Mesendoderm (in vitro differentiated cells): ENCODE measurements around the gene ARL4A.

ENCODE experiments used
- DNase-seq: peaks from one replicate; pipeline ENCODE4 v3.0.0; 2013
- H2AK5ac ChIP-seq: 2 replicates; pipeline ENCODE4 v1.6.1; 2013; ENCODE audit warnings: low read length, inconsistent platforms
- H2BK120ac ChIP-seq: 2 replicates; pipeline ENCODE4 v1.6.1; 2013; ENCODE audit warnings: low read depth, mild to moderate bottlenecking, low read length, moderate library complexity, mixed read lengths
- H2BK15ac ChIP-seq: replicated peaks from 2 replicates; pipeline ENCODE4 v1.6.1; 2013; ENCODE audit warnings: low read depth, mild to moderate bottlenecking, moderate library complexity
- H2BK5ac ChIP-seq: 2 replicates; pipeline ENCODE4 v1.6.1; 2013; ENCODE audit warnings: low read length, inconsistent platforms
- H3K18ac ChIP-seq: 2 replicates; pipeline ENCODE4 v1.6.1; 2013; ENCODE audit warnings: mild to moderate bottlenecking, low read length, mixed read lengths
- H3K23ac ChIP-seq: one replicate; pipeline ENCODE4 v1.6.1; 2013; ENCODE audit warnings: low read length
- H3K27ac ChIP-seq: 2 replicates; pipeline ENCODE4 v1.5.1; 2013; ENCODE audit warnings: low read depth, mild to moderate bottlenecking, inconsistent platforms, low read length, moderate library complexity
- H3K27me3 ChIP-seq: 2 replicates; pipeline ENCODE4 v1.6.1; 2013; ENCODE audit warnings: low read length, control low read depth, mild to moderate bottlenecking, inconsistent platforms; ENCODE audit not compliant: insufficient read depth, poor library complexity
- H3K36me3 ChIP-seq: 2 replicates; pipeline ENCODE4 v1.6.1; 2013; ENCODE audit warnings: low read length, inconsistent platforms; ENCODE audit not compliant: control insufficient read depth, insufficient read depth
- H3K4ac ChIP-seq: one replicate; pipeline ENCODE4 v1.6.1; 2013; ENCODE audit warnings: low read depth, mild to moderate bottlenecking, low read length, moderate library complexity
- H3K4me1 ChIP-seq: 2 replicates; pipeline ENCODE4 v1.6.1; 2013; ENCODE audit warnings: low read depth, low read length, inconsistent platforms; ENCODE audit not compliant: control insufficient read depth
- H3K4me2 ChIP-seq: 2 replicates; pipeline ENCODE4 v1.6.1; 2013; ENCODE audit warnings: low read length
- H3K4me3 ChIP-seq: 2 replicates; pipeline ENCODE4 v1.5.1; 2013; ENCODE audit warnings: mild to moderate bottlenecking, low read length
- H3K56ac ChIP-seq: one replicate; pipeline ENCODE4 v1.6.1; 2013; ENCODE audit warnings: low read length
- H3K79me1 ChIP-seq: 2 replicates; pipeline ENCODE4 v1.6.1; 2013; ENCODE audit warnings: low read length, inconsistent platforms
- H3K79me2 ChIP-seq: 2 replicates; pipeline ENCODE4 v1.6.1; 2013; ENCODE audit warnings: mild to moderate bottlenecking, low read length; ENCODE audit not compliant: control insufficient read depth, insufficient read depth
- H3K9ac ChIP-seq: 2 replicates; pipeline ENCODE4 v1.6.1; 2013; ENCODE audit warnings: low read length, inconsistent platforms
- H4K5ac ChIP-seq: one replicate; pipeline ENCODE4 v1.6.1; 2013; ENCODE audit warnings: low read length
- H4K8ac ChIP-seq: one replicate; pipeline ENCODE4 v1.6.1; 2013; ENCODE audit warnings: low read depth, mild to moderate bottlenecking, control low read depth, low read length, moderate library complexity
- WGBS: extraction: QIAGEN DNeasy Blood & Tissue Kit; methylation state at CpG from one replicate; pipeline ENCODE4 v1.1.7; 2013; ENCODE audit warnings: low lambda C conversion rate, missing lambda C conversion rate; ENCODE audit not compliant: insufficient coverage; ENCODE audit errors: extremely low coverage; 5-methylcytosine and 5-hydroxymethylcytosine counted together

The ARL4A gene

DNA sequence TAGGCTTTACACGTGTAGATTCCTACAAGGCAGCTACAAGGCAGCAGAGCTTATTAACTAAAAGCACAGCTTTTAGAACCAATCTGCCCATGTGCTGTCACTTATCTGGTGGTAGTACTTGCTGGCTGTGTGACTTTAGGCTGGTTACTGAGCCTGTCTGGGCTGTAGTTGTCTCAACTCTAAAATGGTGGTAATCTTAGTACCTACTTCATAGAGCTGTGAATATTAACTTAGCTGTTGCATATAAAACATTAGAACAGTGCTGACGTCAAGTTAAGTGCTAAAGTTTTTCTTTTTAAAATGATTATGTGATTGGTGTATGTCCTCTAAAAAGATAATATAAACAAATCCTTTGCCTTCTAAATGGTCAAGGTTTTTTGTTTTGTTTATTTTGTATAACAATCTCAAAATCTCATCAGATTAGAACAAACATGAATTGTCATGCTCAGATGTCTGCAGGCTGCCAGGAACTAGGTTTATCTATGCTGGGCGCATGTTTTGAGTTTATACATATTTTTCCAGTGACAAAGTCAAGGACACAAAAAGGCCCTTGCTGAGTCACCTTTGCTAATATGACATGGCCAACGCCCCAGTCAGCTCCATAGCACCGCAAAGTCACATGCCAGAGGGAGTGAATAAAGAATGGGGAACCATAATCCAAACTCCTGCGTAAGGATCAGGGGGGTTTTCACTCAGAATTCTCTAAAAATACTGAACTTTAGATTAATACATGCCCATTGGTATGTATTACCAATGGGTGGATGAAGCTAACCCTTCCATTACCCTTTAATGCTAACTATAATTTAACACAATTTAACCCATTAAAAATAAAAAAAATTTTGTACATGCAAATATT, 39.8 kb upstream of the ARL4A start:
- Histone ChIP-seq H4K5ac (no peak overlapping the region), H3K27ac (no peak overlapping the region), H2BK5ac (no peak overlapping the region), H3K4ac (no peak overlapping the region), H3K79me2 (no peaks in the 10 kb centered on the region), H3K4me3 (no peak overlapping the region), H3K79me1 (no peaks in the 10 kb centered on the region), H3K27me3 (no peaks in the 10 kb centered on the region), H3K4me2 (no peak overlapping the region), H2BK15ac (no peak overlapping the region), H3K56ac (no peak overlapping the region), H2BK120ac (no peak overlapping the region), H2AK5ac (no peak overlapping the region), H3K9ac (no peak overlapping the region), H3K23ac (no peak overlapping the region), H3K36me3 (no peaks in the 10 kb centered on the region), H4K8ac (no peak overlapping the region), H3K4me1 (no peaks in the 10 kb centered on the region), H3K18ac (no peak overlapping the region)
- DNase-seq, result peak; percentile 39
- no CpG with 5 or more reads among the region's 6 CpGs for WGBS

DNA sequence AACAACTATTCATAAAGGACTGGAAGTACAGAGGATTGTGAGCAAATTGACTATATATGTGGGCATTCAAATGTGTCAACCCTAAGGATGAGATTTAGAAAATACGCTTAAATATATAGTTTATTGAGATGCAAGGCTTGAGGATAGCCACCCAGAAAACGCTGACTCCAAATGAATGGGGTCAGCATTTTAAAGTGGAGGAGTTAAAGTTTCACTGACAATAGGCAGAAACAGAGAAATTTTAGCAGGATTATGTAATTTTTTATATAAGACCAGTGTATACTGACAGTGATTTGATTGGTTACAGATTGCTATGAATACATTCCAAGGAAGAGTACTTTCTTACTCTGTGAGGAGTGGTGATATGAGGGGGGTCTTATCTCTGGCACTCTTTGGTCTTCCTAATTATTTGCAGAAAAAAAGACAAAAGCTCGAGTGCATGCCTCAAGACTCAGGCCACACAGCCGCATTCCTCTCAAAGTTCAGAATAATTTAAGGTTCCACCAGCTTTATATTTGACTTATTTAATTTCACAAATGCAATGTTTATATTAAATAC, 38.6 kb upstream of the ARL4A start:
- peak; percentile 53 for DNase-seq
- no peak overlapping the region for H3K18ac ChIP-seq
- H2BK120ac ChIP-seq, result no peak overlapping the region
- no CpG with 5 or more reads among the region's 4 CpGs for WGBS
- H3K4ac ChIP-seq, result no peak overlapping the region
- no peaks in the 10 kb centered on the region for H3K79me1 ChIP-seq
- H3K79me2 ChIP-seq, result no peaks in the 10 kb centered on the region
- no peak overlapping the region for H4K8ac ChIP-seq
- H3K9ac ChIP-seq, result no peak overlapping the region
- H3K23ac ChIP-seq, result no peak overlapping the region
- no peak overlapping the region for H4K5ac ChIP-seq
- H3K4me3 ChIP-seq, result no peak overlapping the region
- H2BK15ac ChIP-seq, result no peak overlapping the region
- H3K56ac ChIP-seq, result no peak overlapping the region
- H3K27ac ChIP-seq, result no peak overlapping the region
- no peaks in the 10 kb centered on the region for H3K27me3 ChIP-seq
- no peaks in the 10 kb centered on the region for H3K4me1 ChIP-seq
- H3K4me2 ChIP-seq, result no peak overlapping the region
- no peak overlapping the region for H2AK5ac ChIP-seq
- H3K36me3 ChIP-seq, result no peaks in the 10 kb centered on the region
- H2BK5ac ChIP-seq, result no peak overlapping the region

DNA sequence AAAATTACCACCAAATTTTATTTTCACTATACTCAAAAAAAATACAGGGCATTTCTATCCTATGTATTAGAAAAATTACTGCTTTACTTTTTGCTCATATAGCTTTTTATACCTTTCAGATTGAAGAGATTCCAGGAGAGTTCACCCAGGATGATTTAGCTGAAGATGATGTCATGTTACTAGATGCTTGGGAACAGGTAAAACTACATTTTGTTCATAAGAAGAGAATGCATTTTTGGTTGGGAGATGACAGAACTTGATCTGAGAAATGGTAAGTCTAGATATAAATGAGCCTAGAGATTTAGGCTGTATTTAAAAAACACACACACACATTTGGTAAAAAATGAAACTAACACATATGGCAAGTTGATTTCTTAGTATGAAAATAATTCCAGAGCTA, 38.1 kb upstream of the ARL4A start:
- Histone ChIP-seq H3K27ac (no peak overlapping the region), H3K79me2 (no peaks in the 10 kb centered on the region), H3K4ac (no peak overlapping the region), H2AK5ac (no peak overlapping the region), H3K9ac (no peak overlapping the region), H3K79me1 (no peaks in the 10 kb centered on the region), H3K23ac (no peak overlapping the region), H3K4me1 (no peaks in the 10 kb centered on the region), H3K56ac (no peak overlapping the region), H2BK120ac (no peak overlapping the region), H3K27me3 (no peaks in the 10 kb centered on the region), H4K8ac (no peak overlapping the region), H3K4me3 (no peak overlapping the region), H4K5ac (no peak overlapping the region), H3K18ac (no peak overlapping the region), H2BK15ac (no peak overlapping the region), H3K36me3 (no peaks in the 10 kb centered on the region), H2BK5ac (no peak overlapping the region), H3K4me2 (no peak overlapping the region)
- peak; percentile 10 for DNase-seq

DNA sequence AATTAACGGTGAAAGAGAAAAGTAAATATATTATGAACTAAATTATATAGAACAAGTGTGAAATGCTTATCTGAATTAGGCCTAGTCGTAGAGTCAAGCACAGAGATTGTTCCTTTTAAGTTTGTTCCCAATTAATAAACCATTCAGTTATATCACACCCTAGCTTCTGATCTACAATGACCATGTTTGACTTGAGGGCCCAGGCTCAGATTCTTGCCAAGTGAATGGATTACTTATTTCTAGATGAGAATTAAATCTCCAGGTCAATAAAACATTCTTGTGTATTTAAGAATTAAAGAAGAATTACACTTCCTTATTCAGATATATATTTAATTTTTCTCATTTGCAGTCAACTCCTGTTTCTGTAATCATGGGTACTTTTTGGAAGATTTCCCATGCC, 37.4 kb upstream of the ARL4A start:
- no peak overlapping the region for H3K18ac ChIP-seq
- H3K4me1 ChIP-seq, result no peaks in the 10 kb centered on the region
- no peaks in the 10 kb centered on the region for H3K79me2 ChIP-seq
- H3K4me2 ChIP-seq, result no peak overlapping the region
- H3K27ac ChIP-seq, result no peak overlapping the region
- no peak overlapping the region for H3K4me3 ChIP-seq
- H3K36me3 ChIP-seq, result no peaks in the 10 kb centered on the region
- H3K4ac ChIP-seq, result no peak overlapping the region
- no peak overlapping the region for H3K23ac ChIP-seq
- H3K27me3 ChIP-seq, result no peaks in the 10 kb centered on the region
- no peak overlapping the region for H4K5ac ChIP-seq
- DNase-seq, result no peak
- no peak overlapping the region for H3K56ac ChIP-seq
- H2BK120ac ChIP-seq, result no peak overlapping the region
- no peak overlapping the region for H3K9ac ChIP-seq
- 100% methylated on average over 1 of the region's 2 CpGs for WGBS
- no peak overlapping the region for H2BK15ac ChIP-seq
- H4K8ac ChIP-seq, result no peak overlapping the region
- no peaks in the 10 kb centered on the region for H3K79me1 ChIP-seq
- no peak overlapping the region for H2AK5ac ChIP-seq
- H2BK5ac ChIP-seq, result no peak overlapping the region

DNA sequence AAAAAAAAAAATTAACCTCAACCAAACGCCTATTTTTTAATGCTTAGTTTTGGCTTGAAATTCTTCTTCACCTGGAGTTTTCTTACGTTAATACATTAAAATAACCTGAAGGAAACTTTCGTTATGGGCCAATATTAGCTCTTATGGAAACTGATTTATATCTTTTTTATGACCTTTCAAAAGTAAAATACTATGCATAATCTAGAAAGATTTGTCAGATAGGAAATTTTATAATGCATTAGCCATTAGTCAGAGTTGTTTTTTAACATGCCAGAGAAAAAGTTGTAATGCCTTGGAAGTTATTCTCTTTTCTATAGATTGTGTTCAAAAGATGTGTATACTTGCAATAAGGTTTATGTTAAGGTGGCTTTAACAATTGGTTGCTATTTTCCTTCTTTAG, 34.3 kb upstream of the ARL4A start:
- no peak overlapping the region for H2BK120ac ChIP-seq
- no peak overlapping the region for H4K5ac ChIP-seq
- no peaks in the 10 kb centered on the region for H3K4me1 ChIP-seq
- no peak overlapping the region for H3K56ac ChIP-seq
- no peaks in the 10 kb centered on the region for H3K27me3 ChIP-seq
- no peak overlapping the region for H4K8ac ChIP-seq
- no peak overlapping the region for H3K27ac ChIP-seq
- no peak overlapping the region for H3K4me3 ChIP-seq
- no peak overlapping the region for H3K4ac ChIP-seq
- no peaks in the 10 kb centered on the region for H3K79me2 ChIP-seq
- no peak overlapping the region for H2BK15ac ChIP-seq
- no peak overlapping the region for H2BK5ac ChIP-seq
- H3K36me3 ChIP-seq, result no peaks in the 10 kb centered on the region
- no CpG with 5 or more reads among the region's 3 CpGs for WGBS
- no peaks in the 10 kb centered on the region for H3K79me1 ChIP-seq
- no peak for DNase-seq
- no peak overlapping the region for H3K4me2 ChIP-seq
- no peak overlapping the region for H3K23ac ChIP-seq
- H2AK5ac ChIP-seq, result no peak overlapping the region
- H3K9ac ChIP-seq, result no peak overlapping the region
- H3K18ac ChIP-seq, result no peak overlapping the region

DNA sequence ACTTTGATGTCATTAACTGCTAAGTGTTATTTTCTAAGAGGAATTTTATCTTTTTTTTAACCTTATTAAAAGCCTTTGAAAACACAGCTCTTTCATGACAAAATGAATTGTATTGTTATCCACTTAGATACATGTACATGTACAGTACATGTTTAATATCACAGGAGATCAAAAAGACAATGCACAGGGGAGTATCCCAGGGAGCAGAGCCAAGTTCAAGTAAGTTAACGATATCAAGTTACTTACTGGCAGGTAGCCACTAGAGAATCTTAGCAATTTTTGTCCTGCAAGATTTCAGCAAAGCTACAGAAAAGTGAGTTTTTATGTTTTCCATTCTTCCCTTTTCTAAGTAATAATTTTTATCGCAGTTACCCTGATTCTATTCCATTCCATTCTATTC, 33.9 kb upstream of the ARL4A start:
- DNase-seq, result no peak
- Histone ChIP-seq H3K4me3 (no peak overlapping the region), H2BK5ac (no peak overlapping the region), H3K4ac (no peak overlapping the region), H3K27me3 (no peaks in the 10 kb centered on the region), H3K36me3 (no peaks in the 10 kb centered on the region), H3K27ac (no peak overlapping the region), H3K4me2 (no peak overlapping the region), H2BK120ac (no peak overlapping the region), H3K79me1 (no peaks in the 10 kb centered on the region), H3K4me1 (no peaks in the 10 kb centered on the region), H3K18ac (no peak overlapping the region), H3K56ac (no peak overlapping the region), H4K5ac (no peak overlapping the region), H2AK5ac (no peak overlapping the region), H2BK15ac (no peak overlapping the region), H3K23ac (no peak overlapping the region), H3K9ac (no peak overlapping the region), H3K79me2 (no peaks in the 10 kb centered on the region), H4K8ac (no peak overlapping the region)
- WGBS, result 100% methylated on average over 1 of the region's 2 CpGs
